ENCODE results near the gene NUDT16. TPM values are rescaled to one million over a fixed set of nuclear protein-coding genes. Genes with fewer than 3 reads are reported as not detected.

The NUDT16 gene
- total RNA-seq, result 1 to 10 TPM; 8.8 to 9.3 TPM

- peak within 1 kb of the TSS; percentile 90 for H3K27ac Mint-ChIP-seq
- ATAC-seq (replicated peaks in 1 of 2), result peak; percentile 97 to 98
- peak; percentile 99 for DNase-seq
- no peaks in the 10 kb centered on the region for H3K9me3 Mint-ChIP-seq
- peaks cover 33% of the 10 kb centered on the region for H3K4me1 Mint-ChIP-seq (ENCODE audit: low read depth)
- no peaks in the 10 kb centered on the region for H3K27me3 Mint-ChIP-seq (ENCODE audit: low read depth)
- peaks cover 1 to 8% of the 10 kb centered on the region in 2 donors for H3K36me3 Mint-ChIP-seq (ENCODE audit: insufficient read depth in 2 of 2)
- H3K4me3 Mint-ChIP-seq, result peak within 1 kb of the TSS; percentile 95 to 96
These were observed at the start of gene NUDT16 for GRCh38 chr3:131381445-131382291. Gene NUDT16, plus strand, starts transcription at chr3:131381774. Its CDS starts 31 bp downstream, at chr3:131381805.

- DNase-seq, result no peak
- H3K9me3 Mint-ChIP-seq, result peaks cover 0 to 4% of the 10 kb centered on the region in 2 donors
- no peaks in the 10 kb centered on the region for H3K36me3 Mint-ChIP-seq (ENCODE audit: insufficient read depth in 2 of 2)
- no peaks in the 10 kb centered on the region for H3K4me1 Mint-ChIP-seq (ENCODE audit: low read depth)
- no peak overlapping the region for H3K4me3 Mint-ChIP-seq
- no peak for ATAC-seq (replicated peaks in 1 of 2)
- H3K27ac Mint-ChIP-seq, result no peak overlapping the region
- no peaks in the 10 kb centered on the region for H3K27me3 Mint-ChIP-seq (ENCODE audit: low read depth)
These were observed 42.5 kb upstream of the NUDT16 start for GRCh38 chr3:131338948-131339640.

GRCh38 chr3:131341761-131342160, 39.8 kb upstream of the NUDT16 start:
- Mint-ChIP-seq H3K4me3 (no peak overlapping the region), H3K9me3 (peaks cover 4 to 6% of the 10 kb centered on the region in 2 donors), H3K27me3 (ENCODE audit: low read depth) (no peaks in the 10 kb centered on the region), H3K4me1 (ENCODE audit: low read depth) (no peaks in the 10 kb centered on the region), H3K36me3 (ENCODE audit: insufficient read depth in 2 of 2) (no peaks in the 10 kb centered on the region), H3K27ac (no peak overlapping the region)
- DNase-seq (no peak), ATAC-seq (replicated peaks in 1 of 2) (no peak)

- Mint-ChIP-seq H3K27ac (no peak overlapping the region), H3K4me3 (no peak overlapping the region), H3K9me3 (peaks cover 2 to 4% of the 10 kb centered on the region in 2 donors), H3K27me3 (ENCODE audit: low read depth) (no peaks in the 10 kb centered on the region), H3K4me1 (ENCODE audit: low read depth) (no peaks in the 10 kb centered on the region), H3K36me3 (ENCODE audit: insufficient read depth in 2 of 2) (no peaks in the 10 kb centered on the region)
- no peak for DNase-seq
- no peak for ATAC-seq (replicated peaks in 1 of 2)
These were observed 32.7 kb upstream of the NUDT16 start for GRCh38 chr3:131348911-131349310.

DNA sequence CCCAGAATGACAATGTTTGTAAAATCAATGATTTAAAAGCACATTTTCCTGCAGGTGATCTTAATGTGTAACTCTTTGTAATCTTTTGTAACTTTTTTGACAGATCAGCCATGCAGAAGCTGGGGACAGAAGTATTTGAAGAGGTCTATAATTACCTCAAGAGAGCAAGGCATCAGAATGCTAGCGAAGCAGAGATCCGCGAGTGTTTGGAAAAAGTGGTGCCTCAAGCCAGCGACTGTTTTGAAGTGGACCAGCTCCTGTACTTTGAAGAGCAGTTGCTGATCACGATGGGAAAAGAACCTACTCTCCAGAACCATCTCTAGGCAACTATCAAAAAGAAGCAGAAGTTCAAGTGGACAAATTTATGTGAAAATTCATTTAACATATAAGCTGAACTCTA, 32.1 kb upstream of the NUDT16 start:
- DNase-seq (no peak), ATAC-seq (replicated peaks in 1 of 2) (no peak)
- Mint-ChIP-seq H3K27ac (no peak overlapping the region), H3K4me3 (no peak overlapping the region), H3K4me1 (ENCODE audit: low read depth) (no peaks in the 10 kb centered on the region), H3K27me3 (ENCODE audit: low read depth) (no peaks in the 10 kb centered on the region), H3K9me3 (peaks cover 1 to 2% of the 10 kb centered on the region in 2 donors), H3K36me3 (ENCODE audit: insufficient read depth in 2 of 2) (no peaks in the 10 kb centered on the region)

DNA sequence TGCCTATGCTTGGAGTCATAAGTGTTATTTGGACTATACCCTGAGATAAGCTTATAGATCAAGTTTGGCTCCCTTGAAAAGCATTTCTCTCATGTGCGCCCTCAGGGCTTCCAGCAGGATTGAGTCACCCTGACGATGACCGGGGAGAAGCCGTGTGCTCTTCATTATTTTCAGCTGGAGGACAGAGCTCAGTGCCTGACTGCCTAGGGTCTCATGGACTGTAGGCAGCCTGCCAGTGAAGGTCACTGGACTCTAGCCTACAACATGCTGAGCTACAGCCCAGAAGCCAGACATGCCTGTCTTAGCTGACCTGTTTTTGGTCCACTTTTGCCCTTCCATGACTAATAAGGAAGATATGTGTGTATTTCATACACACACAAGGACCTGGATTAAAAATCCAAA, 31.6 kb upstream of the NUDT16 start:
- ATAC-seq (replicated peaks in 1 of 2) (no peak), DNase-seq (no peak)
- H3K27me3 Mint-ChIP-seq (ENCODE audit: low read depth), result no peaks in the 10 kb centered on the region
- H3K4me3 Mint-ChIP-seq, result no peak overlapping the region
- H3K36me3 Mint-ChIP-seq (ENCODE audit: insufficient read depth in 2 of 2), result no peaks in the 10 kb centered on the region
- peaks cover 0 to 2% of the 10 kb centered on the region in 2 donors for H3K9me3 Mint-ChIP-seq
- no peaks in the 10 kb centered on the region for H3K4me1 Mint-ChIP-seq (ENCODE audit: low read depth)
- no peak overlapping the region for H3K27ac Mint-ChIP-seq

DNA sequence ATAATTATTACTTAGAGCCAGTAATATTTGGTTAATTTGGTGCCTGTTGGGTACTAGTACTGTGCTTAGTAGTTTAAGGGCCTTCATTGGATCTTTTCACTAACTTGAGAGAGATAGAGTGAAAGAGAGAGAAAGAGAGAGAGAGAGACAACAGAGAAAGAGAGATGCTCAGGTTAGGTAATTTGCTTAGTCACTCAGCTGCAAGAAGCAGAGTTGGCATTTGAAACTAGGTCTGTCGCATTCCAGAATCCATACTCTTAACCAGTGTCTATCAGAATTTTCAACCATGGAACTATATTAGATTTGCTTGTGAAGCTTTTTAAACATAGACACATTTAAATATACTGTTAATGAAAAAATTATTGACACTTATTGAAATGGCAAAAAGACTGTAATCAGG, 31.1 kb upstream of the NUDT16 start:
- H3K4me3 Mint-ChIP-seq, result no peak overlapping the region
- H3K9me3 Mint-ChIP-seq, result peaks cover 0 to 2% of the 10 kb centered on the region in 2 donors
- H3K27ac Mint-ChIP-seq, result no peak overlapping the region
- H3K36me3 Mint-ChIP-seq (ENCODE audit: insufficient read depth in 2 of 2), result no peaks in the 10 kb centered on the region
- H3K4me1 Mint-ChIP-seq (ENCODE audit: low read depth), result no peaks in the 10 kb centered on the region
- DNase-seq (no peak), ATAC-seq (replicated peaks in 1 of 2) (no peak)
- no peaks in the 10 kb centered on the region for H3K27me3 Mint-ChIP-seq (ENCODE audit: low read depth)

DNA sequence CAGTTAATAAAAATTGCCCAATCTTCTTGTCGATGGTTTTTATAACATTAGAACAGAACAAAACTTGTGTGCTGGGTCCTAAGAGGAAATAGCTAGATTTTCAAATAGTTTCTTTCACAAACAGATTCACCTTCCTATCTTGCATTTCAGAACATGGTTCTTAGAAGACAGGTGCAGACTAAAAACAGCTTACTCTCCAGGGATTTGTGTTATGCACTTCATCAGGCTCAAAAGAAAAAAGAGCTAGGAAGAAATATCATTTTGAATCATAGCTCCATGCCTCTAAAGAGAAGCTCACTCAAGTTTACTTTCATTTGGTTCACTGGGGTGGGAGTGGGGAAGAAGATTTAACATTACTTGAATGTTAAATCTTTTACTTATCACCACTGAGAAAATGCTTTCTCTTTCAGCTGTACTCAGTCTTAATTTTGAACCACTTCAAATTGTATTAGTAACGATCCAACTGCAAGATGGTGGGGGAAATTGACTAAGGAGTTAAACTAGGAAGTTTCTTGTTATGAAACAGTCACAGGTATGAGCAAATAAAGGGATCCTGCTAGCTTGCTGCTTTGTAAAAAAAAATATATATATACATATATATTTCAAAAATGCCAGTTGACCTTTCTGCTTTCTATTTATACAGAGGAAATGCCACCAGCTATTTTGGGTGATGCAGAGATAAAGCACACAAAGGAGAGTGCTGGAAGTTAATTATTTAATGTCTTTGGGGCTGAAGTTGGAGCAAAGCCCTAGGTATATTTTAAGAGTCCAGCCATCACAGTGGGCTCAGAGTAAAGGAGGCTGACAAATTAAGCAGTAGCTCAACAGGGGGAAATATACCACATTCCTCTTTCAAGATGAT, 28.3 kb upstream of the NUDT16 start:
- H3K4me1 Mint-ChIP-seq (ENCODE audit: low read depth), result no peaks in the 10 kb centered on the region
- no peak overlapping the region for H3K27ac Mint-ChIP-seq
- H3K4me3 Mint-ChIP-seq, result no peak overlapping the region
- no peaks in the 10 kb centered on the region for H3K9me3 Mint-ChIP-seq
- no peaks in the 10 kb centered on the region for H3K36me3 Mint-ChIP-seq (ENCODE audit: insufficient read depth in 2 of 2)
- H3K27me3 Mint-ChIP-seq (ENCODE audit: low read depth), result peaks cover 7% of the 10 kb centered on the region
- no peak for DNase-seq
- no peak for ATAC-seq (replicated peaks in 1 of 2)

- H3K4me1 Mint-ChIP-seq (ENCODE audit: low read depth), result no peaks in the 10 kb centered on the region
- peaks cover 7% of the 10 kb centered on the region for H3K27me3 Mint-ChIP-seq (ENCODE audit: low read depth)
- H3K4me3 Mint-ChIP-seq, result no peak overlapping the region
- H3K36me3 Mint-ChIP-seq (ENCODE audit: insufficient read depth in 2 of 2), result no peaks in the 10 kb centered on the region
- DNase-seq (no peak), ATAC-seq (replicated peaks in 1 of 2) (no peak)
- no peak overlapping the region for H3K27ac Mint-ChIP-seq
- no peaks in the 10 kb centered on the region for H3K9me3 Mint-ChIP-seq
These were observed 27.6 kb upstream of the NUDT16 start for GRCh38 chr3:131353986-131354385.

DNA sequence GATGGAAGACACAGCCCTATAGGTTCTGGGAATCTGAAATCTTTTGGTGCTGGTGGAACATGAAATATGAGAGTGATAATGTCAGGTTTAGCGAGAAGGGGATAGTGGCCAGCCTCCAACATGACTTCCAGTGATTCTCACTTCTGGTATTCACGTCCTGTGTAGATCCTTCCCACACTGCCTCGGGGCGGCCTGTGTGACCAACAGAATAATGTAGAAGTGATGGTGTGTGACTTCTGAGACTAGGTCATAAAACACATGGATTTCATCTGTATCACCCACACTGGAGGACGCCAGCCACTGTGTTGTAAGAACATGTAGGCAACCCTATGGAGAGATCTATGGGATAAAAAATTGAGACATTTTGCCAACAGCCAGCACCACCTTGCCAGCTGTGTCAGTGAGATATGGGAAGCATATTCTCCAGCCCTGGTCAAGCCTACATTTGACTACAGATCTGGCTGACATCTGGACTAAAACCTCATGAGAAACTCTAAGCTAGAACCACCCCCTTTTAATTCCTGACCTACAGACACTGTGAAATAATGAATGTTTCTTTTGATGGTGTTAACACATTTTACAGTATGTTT, 25.5 kb upstream of the NUDT16 start:
- ATAC-seq (replicated peaks in 1 of 2) (no peak), DNase-seq (no peak)
- Mint-ChIP-seq H3K36me3 (ENCODE audit: insufficient read depth in 2 of 2) (no peaks in the 10 kb centered on the region), H3K27ac (no peak overlapping the region), H3K4me3 (no peak overlapping the region), H3K27me3 (ENCODE audit: low read depth) (peaks cover 25% of the 10 kb centered on the region), H3K9me3 (no peaks in the 10 kb centered on the region), H3K4me1 (ENCODE audit: low read depth) (peaks cover 3% of the 10 kb centered on the region)

DNA sequence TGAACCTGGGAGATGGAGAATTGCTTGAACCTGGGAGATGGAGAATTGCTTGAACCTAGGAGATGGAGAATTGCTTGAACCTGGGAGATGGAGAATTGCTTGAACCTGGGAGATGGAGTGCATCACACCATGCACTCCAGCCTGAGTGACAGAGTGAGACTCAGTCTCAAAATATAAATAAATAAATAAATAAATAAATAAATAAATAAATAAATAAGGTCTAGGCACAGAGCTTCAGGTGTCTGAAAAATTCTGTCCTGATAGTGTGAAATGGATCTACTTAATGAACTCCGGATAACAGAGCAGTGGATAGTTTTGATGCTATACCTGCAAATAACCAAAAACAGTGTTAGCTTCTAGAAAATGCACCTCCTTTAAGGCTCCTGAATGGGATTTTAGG, 24.3 kb upstream of the NUDT16 start:
- Mint-ChIP-seq H3K27ac (no peak overlapping the region), H3K27me3 (ENCODE audit: low read depth) (peaks cover 35% of the 10 kb centered on the region), H3K36me3 (ENCODE audit: insufficient read depth in 2 of 2) (peaks cover 0 to under 1% of the 10 kb centered on the region in 2 donors), H3K4me1 (ENCODE audit: low read depth) (peaks cover 14% of the 10 kb centered on the region), H3K9me3 (no peaks in the 10 kb centered on the region), H3K4me3 (no peak overlapping the region)
- DNase-seq (no peak), ATAC-seq (replicated peaks in 1 of 2) (no peak)

GRCh38 chr3:131360191-131360755, 21.3 kb upstream of the NUDT16 start:
- no peak for ATAC-seq (replicated peaks in 1 of 2)
- Mint-ChIP-seq H3K36me3 (ENCODE audit: insufficient read depth in 2 of 2) (peaks cover 0 to 3% of the 10 kb centered on the region in 2 donors), H3K9me3 (no peaks in the 10 kb centered on the region), H3K27ac (no peak overlapping the region), H3K27me3 (ENCODE audit: low read depth) (peaks cover 50% of the 10 kb centered on the region), H3K4me1 (ENCODE audit: low read depth) (peaks cover 17% of the 10 kb centered on the region), H3K4me3 (no peak overlapping the region)
- DNase-seq, result no peak

All from activated T-cell treated with anti-CD3 and anti-CD28 coated beads, Interleukin-2, amount 50 U/mL, for 72 hours (primary cell).